ENCODE data around the gene MRPS10. TPM values are rescaled to one million over a fixed set of nuclear protein-coding genes. Genes with fewer than 3 reads are reported as not detected.

Gene MRPS10
- total RNA-seq, 1 experiment from 2014 or later, result 67.6 TPM

Other genes with a start within 250 kb of the MRPS10 start
- 35.5 TPM for gene TAF8, start 167.3 kb downstream of the MRPS10 start, total RNA-seq (2021; ENCODE audit: unreplicated experiment)
- 12.9 TPM for gene C6orf132, start 75.2 kb downstream of the MRPS10 start, total RNA-seq (2021; ENCODE audit: unreplicated experiment)
- gene GUCA1A, start 44.5 kb downstream of the MRPS10 start, total RNA-seq (2021; ENCODE audit: unreplicated experiment), result not detected
- 1.4 TPM for gene GUCA1B, start 22.9 kb downstream of the MRPS10 start, total RNA-seq (2021; ENCODE audit: unreplicated experiment)
- gene TRERF1, start 234.1 kb upstream of the MRPS10 start, total RNA-seq (2021; ENCODE audit: unreplicated experiment), result 30.6 TPM

All from Panc1 (cell line).